Ovary (tissue), 3 donors: Measurements from ENCODE around the gene MARK3.

ENCODE experiments used
- EP300 ChIP-seq: sonication (generic); formaldehyde crosslinking; IDR thresholded peaks from one replicate; pipeline ENCODE4 v1.6.1; 2017; ENCODE audit warnings: antibody characterized with exemption
- POLR2A ChIP-seq: fragments of 450-650 bp; IDR thresholded peaks from one replicate; pipeline ENCODE4 v1.6.1; 2017; ENCODE audit warnings: antibody characterized with exemption, mild to moderate bottlenecking, moderate library complexity
- TF ChIP-seq, protein P1 (sequence below), 3 donors: fragments of 450-650 bp in 2 of 3; fragments of 200-600 bp in 1 of 3; IDR thresholded peaks; one replicate each; pipeline versions ENCODE4 v1.5.1 to v1.8.0; 2016 to 2022; ENCODE audit warnings: antibody characterized with exemption in 3 of 3, mild to moderate bottlenecking in 1 of 3
- donor health status: DM: no; HTN: no; CAD: no.

GRCh38 chr14:103451401-103451800 lies 66.2 kb downstream of the MARK3 start:
- TF ChIP-seq, protein P1, sequence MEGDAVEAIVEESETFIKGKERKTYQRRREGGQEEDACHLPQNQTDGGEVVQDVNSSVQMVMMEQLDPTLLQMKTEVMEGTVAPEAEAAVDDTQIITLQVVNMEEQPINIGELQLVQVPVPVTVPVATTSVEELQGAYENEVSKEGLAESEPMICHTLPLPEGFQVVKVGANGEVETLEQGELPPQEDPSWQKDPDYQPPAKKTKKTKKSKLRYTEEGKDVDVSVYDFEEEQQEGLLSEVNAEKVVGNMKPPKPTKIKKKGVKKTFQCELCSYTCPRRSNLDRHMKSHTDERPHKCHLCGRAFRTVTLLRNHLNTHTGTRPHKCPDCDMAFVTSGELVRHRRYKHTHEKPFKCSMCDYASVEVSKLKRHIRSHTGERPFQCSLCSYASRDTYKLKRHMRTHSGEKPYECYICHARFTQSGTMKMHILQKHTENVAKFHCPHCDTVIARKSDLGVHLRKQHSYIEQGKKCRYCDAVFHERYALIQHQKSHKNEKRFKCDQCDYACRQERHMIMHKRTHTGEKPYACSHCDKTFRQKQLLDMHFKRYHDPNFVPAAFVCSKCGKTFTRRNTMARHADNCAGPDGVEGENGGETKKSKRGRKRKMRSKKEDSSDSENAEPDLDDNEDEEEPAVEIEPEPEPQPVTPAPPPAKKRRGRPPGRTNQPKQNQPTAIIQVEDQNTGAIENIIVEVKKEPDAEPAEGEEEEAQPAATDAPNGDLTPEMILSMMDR (IDR thresholded peaks at IDR 0.05): no peak
- TF ChIP-seq POLR2A: no peak
- TF ChIP-seq EP300: no peak
